LNCaP clone FGC (cell line): ENCODE measurements around the gene PDCD7.
"Not testable (repeated sequence)": the region's sequence is repeated elsewhere in the genome, so short reads cannot be mapped to it uniquely, and the experiment has no call there.

ENCODE experiments used
- DNase-seq: peaks from one replicate; pipeline ENCODE4 v3.0.0-alpha.2; 2011; ENCODE audit warnings: low read depth
- H3K4me3 ChIP-seq: 2 replicates; pipeline ENCODE4 v1.5.1; 2011; ENCODE audit warnings: mild to moderate bottlenecking, low read depth, low read length, control low read depth
- TF ChIP-seq, protein P1 (sequence below): IDR thresholded peaks from 2 replicates; pipeline ENCODE4 v1.5.1; 2012; ENCODE audit warnings: mild to moderate bottlenecking; ENCODE audit not compliant: control insufficient read depth, insufficient read depth; ENCODE audit errors: extremely low read depth

Gene PDCD7

DNA sequence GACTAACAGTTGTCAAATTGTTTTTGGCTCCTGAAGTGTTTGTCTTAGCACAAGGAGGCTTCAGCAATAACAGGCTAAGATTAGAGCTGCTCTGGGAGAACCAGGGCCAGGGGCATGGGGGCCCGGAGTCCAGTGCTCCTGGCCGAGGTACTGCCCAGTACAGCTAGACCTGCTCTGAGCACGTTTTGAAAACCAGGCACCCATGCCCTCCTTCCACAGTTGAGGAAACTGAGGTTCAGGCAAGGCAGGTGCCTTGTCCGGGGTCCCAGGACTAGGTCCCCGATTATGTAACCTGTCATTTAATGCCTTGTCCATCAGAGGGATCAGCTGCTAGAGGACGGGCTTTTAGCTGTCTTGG lies 37.9 kb downstream of the PDCD7 start:
- no peak overlapping the region for H3K4me3 ChIP-seq
- TF ChIP-seq, protein P1, sequence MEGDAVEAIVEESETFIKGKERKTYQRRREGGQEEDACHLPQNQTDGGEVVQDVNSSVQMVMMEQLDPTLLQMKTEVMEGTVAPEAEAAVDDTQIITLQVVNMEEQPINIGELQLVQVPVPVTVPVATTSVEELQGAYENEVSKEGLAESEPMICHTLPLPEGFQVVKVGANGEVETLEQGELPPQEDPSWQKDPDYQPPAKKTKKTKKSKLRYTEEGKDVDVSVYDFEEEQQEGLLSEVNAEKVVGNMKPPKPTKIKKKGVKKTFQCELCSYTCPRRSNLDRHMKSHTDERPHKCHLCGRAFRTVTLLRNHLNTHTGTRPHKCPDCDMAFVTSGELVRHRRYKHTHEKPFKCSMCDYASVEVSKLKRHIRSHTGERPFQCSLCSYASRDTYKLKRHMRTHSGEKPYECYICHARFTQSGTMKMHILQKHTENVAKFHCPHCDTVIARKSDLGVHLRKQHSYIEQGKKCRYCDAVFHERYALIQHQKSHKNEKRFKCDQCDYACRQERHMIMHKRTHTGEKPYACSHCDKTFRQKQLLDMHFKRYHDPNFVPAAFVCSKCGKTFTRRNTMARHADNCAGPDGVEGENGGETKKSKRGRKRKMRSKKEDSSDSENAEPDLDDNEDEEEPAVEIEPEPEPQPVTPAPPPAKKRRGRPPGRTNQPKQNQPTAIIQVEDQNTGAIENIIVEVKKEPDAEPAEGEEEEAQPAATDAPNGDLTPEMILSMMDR, result no peak
- DNase-seq, result no peak

DNA sequence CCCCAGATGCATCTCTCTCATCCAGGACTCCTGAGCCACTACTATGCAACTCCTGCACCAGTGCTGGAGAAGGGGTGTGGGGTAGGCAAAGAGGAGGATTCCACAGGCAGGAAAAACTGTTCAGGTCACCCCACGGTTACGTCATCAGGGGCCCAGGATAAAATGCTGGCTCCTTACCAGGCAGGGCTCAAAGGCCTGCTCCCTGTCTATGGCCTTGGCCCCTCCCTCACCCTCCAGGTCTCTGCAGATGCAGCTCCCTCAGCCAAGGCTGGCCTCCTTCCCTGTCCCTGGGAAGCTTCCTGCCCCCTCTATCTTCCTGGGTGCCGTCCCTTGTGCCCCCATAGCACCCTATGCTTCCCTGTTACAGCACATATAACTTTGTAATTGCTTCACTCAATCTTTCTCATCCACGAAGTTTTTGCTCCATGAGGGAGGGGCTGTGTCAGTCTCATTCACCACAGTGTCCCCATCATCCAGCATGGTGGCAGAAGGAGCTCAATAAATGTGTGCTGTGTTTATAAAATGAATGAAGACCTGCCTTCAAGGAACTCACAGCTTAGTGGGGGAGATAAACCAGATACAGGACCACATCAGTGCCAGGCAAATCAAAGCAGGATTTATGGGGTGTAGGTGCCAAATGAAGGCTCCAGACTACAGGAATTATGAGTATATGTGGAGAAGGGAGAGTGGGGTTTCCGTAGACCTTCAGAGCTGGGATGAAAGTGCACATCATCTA lies 38.4 kb downstream of the PDCD7 start:
- no peak overlapping the region for H3K4me3 ChIP-seq
- TF ChIP-seq, protein P1, result no peak
- DNase-seq, result no peak

DNA sequence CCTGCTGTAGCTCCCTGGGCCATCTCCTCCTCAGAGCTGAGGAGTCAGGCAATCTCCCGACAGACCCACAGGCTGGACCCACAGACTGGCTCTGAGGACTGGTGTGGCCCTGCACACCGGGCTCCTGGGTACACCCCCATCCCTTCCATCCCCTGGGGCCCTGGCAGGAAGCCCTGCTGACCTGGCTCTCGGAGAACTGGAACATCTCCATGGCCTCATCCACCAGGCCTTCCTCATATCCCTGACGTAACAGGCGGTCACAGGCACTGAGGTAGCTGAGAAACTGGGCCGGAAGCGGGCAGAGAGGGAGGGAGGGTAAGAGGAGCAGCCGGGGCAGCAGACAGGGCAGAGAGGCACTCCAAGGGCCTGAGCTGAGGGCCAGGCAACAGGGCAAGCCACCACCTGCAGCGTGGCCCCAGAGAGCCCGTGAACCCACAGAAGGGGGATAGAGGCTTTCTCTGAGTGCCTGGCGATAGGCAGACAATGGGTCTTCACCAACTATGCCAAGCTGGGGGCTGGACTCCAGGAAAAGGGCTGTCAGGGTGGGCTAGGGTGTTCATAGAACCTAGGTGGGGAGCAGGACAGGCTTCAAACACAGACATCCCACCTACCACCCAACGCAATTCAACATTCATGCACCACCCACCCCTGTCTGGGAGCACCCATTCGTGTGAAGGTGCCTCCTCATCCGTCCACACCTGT lies 39.2 kb downstream of the PDCD7 start:
- DNase-seq, result no peak

DNA sequence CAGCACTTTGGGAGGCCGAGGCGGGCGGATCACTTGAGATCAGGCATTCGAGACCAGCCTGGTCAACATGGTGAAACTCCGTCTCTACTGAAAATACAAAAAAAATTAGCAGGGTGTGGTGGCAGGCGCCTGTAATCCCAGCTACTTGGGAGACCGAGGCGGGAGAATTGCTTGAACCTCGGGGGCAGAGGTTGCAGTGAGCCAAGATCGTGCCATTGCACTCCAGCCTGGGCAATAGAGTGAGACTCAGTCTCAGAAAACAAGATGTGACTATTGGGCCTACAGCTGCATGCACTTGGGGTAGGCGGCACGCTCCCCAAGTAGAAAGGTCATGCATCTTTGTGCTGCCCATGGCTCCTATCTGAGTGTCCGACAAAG lies 39.8 kb downstream of the PDCD7 start:
- DNase-seq, H3K4me3 ChIP-seq: not testable (repeated sequence)

More for the DNA sequence above, 39.2 kb downstream of the PDCD7 start:
- no peak overlapping the region for H3K4me3 ChIP-seq
- TF ChIP-seq, protein P1, result no peak

DNA sequence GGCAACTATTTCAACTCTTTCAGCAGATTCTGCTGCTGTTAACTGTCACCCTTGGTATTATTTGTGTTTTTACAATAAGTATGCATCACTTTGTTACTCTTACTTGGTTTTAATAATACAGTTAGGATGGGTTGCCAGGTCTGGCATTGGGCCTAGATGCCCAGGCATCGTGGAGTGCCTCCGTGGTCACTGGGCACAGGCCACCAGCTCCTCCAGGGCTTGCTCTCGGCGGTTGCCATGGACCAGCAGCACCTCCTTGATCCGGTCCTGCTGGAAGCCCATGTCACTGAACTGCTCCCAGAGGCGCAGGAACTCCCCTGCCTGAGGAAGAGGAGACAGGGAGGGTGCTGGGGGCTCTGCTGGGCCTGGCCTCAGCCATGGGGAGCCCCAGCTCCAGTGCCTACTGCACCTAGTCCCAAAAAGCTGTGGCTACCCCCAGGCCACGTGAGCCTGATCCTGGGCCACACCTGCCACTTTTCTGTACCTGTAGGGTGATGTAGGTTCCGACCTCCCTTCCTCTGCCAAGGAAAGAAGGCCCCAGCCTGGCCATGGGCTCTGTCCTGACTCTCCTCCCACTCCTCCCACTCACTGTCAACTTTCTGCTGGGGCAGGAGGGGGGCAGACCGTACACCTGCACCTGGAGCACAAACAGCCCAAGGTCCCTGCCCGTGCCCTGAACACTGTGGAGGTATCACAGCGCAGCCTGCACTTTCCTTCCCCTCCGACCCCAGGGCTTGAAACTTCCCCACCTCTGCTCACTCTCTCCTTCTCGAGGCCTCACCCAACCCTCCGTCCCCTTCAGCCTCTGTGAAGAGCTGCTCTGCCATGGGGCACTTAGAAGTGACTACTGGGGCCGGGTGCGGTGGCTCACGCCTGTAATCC lies 40.5 kb downstream of the PDCD7 start:
- H3K4me3 ChIP-seq, result no peak overlapping the region
- TF ChIP-seq, protein P1, result no peak
- no peak for DNase-seq

DNA sequence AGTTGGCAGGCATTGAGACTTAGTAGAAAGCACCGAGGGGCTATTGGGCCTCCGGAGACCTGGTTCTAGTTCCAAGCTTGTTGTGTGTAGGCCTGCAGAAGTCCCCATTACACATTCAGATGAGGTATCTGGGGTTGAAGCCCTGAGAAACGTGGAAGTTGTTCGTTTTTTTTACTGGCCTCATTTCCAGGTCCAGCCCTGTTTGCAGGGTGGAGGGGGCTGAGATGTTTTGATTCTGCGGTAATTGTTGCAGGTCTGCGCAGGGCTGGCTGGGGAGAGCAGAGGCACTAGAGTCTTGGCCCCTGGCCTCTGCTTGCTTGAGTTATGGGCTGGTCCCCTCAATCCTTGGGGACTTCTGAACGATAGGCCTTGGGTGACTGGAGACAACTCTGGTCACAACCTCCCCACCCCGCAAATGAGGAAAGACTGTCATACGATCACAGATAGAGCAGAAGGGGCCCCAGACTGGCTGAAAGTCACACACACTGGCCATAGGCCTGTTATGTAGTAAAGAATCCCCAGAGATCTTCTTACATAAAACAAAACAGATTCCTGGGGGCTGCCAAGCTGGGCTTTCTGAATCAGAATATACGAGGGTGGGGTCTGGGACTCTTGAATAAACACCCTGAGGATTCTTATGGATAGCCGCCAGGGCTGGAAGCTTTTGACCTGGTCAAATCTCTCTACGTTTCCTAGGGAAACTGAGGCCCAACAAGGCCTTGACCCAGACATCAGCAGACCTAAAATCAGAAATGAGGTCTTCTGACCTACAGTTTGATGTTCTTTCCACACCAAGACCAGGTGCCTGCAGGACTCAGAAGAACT lies 41.5 kb downstream of the PDCD7 start:
- no peak overlapping the region for H3K4me3 ChIP-seq
- TF ChIP-seq, protein P1, result no peak
- no peak for DNase-seq
